HG02840 (cell line): ENCODE data around the gene CABP7.

ENCODE experiments used
- ATAC-seq: cut with Tn5 transposase; IDR thresholded peaks from one replicate; pipeline ENCODE4 v1.9.1; 2021; ENCODE audit warnings: mild to moderate bottlenecking, moderate library complexity, moderate number of reproducible peaks; ENCODE audit not compliant: unreplicated experiment, low FRiP score

CABP7 gene

GRCh38 chr22:29718949-29719898 lies 579 bp upstream of the CABP7 start:
- no peak for ATAC-seq

- no peak for ATAC-seq
These were observed 1.1 kb downstream of the CABP7 start for GRCh38 chr22:29720811-29721323.

DNA sequence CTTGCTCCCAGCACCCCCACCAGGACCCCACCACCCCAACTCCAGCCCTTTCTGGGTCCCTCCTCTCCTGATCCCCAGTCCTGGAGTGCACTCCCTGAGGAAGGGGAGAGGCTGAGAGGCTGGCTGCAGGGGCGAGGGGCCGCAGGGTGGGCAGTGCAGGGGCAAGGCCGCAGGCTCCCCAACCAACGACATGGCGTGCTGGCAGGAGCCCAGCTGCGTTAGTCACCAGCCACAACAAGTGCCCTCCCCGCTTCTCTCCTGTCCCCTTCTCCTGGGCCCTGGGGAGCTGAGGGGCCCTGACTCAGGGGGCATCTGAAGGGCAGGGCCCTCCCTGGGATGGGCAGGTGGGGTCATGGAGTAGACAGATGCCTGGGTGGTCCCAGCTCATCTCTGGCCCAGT lies 2.3 kb downstream of the CABP7 start:
- no peak for ATAC-seq

- ATAC-seq: no peak
These were observed 2.8 kb downstream of the CABP7 start for GRCh38 chr22:29722587-29722986.

- no peak for ATAC-seq
These were observed 4.0 kb downstream of the CABP7 start for GRCh38 chr22:29723766-29724165.

- no peak for ATAC-seq
These were observed 5.0 kb downstream of the CABP7 start for GRCh38 chr22:29724843-29725242.

- ATAC-seq: no peak
These were observed 6.3 kb downstream of the CABP7 start for GRCh38 chr22:29726106-29726505.

- no peak for ATAC-seq
These were observed 6.8 kb downstream of the CABP7 start for GRCh38 chr22:29726512-29727130.

GRCh38 chr22:29727131-29727523 lies 7.3 kb downstream of the CABP7 start:
- no peak for ATAC-seq

DNA sequence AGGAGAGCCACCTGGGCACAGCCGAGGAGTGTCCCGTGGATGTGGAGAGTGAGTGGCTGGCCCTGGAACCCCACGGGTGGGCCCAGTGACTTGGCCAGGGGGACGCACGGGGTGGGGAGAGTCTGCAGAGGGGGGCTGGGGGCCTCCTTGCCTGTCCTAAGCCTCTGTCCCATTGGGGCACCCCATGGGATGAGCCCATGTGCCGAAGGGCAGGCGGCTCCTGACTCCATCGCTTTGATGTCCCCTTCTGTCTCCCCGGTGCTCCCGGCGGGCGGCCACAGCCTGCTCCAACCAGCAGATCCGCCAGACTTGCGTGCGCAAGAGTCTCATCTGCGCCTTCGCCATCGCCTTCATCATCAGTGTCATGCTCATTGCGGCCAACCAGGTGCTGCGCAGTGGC lies 9.4 kb downstream of the CABP7 start:
- ATAC-seq: no peak

DNA sequence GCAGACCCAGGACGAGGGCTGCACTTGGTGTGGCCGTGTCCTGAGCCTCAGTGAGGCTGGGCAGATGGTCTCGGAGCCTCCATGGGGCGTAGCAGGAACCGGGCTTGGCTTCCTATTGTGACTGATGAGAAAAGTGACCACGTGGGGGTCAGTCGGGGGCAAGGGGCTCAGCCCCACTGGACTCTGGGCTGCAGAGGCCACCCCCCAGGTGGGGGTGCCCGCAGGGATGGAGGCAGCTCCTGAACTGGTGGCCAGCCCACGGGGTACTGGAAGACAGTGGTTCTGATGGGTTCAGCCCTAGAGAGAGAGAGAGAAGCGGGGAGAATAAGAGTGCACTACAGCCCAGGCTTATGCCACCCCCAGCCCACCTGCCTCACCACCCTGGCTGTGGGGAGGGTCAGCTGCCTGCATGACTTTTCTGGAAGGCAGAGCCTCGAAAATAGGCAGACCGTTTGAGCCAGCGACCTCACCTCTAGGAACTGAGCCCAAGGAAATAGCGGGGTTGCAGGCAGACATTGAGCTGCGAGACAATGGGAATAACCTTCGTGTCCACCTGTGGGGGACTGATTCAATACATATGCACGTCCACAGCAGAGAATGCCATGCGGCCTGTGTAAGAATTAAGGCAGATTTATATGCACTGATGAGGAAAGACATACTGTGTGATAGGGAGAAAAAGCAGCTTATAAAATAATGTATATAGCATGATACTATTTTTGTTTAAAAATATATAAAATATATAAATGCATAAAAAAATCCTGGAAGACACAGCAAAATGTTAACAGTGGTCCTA lies 11.5 kb downstream of the CABP7 start:
- ATAC-seq: no peak

DNA sequence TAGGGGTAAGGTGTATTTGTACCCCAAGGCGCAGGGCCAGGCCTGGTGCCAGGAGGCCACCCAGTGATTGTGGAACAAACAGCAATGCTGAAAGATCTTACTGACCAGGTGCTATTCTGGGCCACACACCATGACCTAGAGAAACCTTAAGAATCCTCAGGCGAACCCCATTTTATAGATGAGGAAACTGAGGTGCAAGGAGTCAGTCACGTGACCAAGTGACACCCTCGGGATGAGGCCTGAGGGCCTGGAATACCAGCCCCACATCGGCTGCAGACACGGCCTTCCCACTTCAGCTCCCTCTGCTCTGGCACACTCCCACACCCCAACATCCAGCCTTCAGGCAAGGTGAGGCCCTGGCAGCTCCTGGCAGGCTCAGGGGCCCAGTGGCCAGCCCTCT lies 13.1 kb downstream of the CABP7 start:
- ATAC-seq: no peak

- ATAC-seq: no peak
These were observed 13.8 kb downstream of the CABP7 start for GRCh38 chr22:29733362-29734201.

DNA sequence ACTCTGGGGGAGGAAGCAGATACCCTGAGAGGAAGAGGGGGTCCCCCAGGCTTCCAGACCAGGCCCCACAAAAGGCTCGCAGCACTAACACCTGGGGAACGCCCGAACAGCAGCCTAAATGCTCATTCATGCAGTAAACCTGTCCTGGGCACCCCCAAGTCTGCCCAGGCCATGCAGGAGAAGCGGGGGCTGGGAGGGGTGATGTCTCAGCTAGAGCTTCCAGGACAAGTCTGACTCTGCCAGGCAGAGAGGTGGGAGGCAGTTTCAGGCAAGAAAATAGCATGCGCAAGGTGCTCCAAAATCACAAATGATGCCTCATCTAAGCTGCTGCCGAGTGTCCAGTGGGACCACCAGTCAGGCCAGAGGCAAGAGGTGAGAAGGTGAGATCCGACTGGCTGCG lies 14.6 kb downstream of the CABP7 start:
- no peak for ATAC-seq

- no peak for ATAC-seq
These were observed 15.0 kb downstream of the CABP7 start for GRCh38 chr22:29734838-29735237.

- ATAC-seq: no peak
These were observed 15.6 kb downstream of the CABP7 start for GRCh38 chr22:29735416-29735815.

DNA sequence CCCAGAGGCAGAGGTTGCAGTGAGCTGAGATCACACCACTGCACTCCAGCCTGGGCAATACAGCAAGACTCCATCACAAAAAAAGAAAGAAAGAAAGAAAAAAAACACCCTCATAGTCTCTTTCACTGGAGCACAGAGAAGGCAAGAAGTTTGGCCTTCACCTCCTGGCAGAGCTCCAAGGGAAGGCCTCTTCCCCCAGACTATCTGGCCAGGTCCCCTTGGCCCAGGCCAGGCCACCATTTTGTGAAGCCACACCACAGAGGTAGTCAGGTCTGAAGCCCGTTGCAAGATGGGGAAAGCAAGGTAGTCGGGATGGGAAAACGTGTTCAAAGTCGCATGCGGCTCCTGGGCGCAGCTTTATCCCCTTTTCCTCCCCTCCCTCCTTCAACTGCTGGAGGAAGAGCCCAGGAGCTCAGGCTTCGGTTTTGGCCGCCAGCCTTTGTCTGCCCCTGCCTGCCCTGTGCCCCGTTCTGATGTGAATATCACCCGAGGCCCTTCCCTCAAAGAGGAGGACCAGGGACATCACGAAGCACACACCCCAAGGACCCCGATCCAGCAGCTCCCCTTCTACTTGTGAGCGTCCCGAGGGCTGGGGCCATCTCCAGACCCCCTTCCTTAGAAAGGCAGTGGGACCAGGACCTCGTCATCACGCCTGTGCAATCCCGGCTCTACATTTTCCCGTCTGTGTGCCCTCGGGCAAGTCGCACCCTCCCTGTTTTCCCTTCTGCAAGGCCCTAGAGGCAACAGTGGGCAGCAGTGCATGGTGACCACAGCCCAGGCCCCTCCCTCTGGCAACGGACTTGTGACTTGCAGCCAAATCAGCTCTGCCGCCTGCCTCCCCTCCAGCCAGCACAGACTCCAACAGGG lies 17.7 kb downstream of the CABP7 start:
- no peak for ATAC-seq

DNA sequence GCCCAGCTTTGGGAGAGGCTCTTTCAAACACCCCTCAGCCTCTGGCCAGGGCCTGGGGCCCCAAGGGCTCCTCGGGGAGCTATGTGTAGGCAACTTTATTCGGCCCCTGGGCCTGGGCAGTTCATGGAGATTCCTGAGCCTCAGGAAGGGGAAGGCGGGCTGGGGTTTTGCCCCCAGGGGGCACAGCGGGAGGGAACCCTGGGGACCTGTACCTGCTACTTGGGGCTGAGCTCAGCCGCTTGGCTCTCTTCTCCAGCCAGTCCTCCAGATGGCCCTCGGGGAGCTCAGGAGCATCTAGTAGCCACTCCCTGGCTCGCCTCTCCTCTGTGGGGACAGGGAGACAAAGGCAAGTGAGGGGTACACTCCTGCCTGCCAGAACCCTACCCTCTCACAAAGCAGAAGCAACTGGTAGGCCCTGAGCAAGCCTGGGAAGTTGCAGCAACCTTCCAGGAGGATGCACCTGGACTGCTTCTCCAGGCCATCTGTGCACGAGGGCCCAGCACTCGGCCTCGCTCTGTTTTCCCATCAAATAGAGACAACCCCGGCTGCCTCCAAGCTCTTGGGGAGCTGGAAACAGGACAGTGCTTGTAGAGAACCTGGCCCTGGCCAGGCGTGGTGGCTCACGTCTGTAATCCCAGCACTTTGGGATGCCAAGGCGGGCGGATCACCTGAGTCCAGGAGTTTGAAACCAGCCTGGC lies 18.5 kb downstream of the CABP7 start:
- ATAC-seq: no peak
